HFF-Myc (cell line): ENCODE data around the gene AP3S2.

Experiments
- DNase-seq: peaks from one replicate; pipeline ENCODE4 v3.0.0-alpha.2; 2011; ENCODE audit warnings: low read depth; ENCODE audit errors: extremely low read depth
- H3K4me3 ChIP-seq: replicated peaks from 2 replicates; pipeline ENCODE4 v1.5.1; 2011; ENCODE audit warnings: low read depth, mild to moderate bottlenecking, control low read depth, low read length
- CTCF ChIP-seq: IDR thresholded peaks from 2 replicates; pipeline ENCODE4 v1.5.1; 2012; ENCODE audit warnings: mild to moderate bottlenecking, low read depth, low read length, control low read depth; ENCODE audit errors: missing control alignments

Gene AP3S2

DNA sequence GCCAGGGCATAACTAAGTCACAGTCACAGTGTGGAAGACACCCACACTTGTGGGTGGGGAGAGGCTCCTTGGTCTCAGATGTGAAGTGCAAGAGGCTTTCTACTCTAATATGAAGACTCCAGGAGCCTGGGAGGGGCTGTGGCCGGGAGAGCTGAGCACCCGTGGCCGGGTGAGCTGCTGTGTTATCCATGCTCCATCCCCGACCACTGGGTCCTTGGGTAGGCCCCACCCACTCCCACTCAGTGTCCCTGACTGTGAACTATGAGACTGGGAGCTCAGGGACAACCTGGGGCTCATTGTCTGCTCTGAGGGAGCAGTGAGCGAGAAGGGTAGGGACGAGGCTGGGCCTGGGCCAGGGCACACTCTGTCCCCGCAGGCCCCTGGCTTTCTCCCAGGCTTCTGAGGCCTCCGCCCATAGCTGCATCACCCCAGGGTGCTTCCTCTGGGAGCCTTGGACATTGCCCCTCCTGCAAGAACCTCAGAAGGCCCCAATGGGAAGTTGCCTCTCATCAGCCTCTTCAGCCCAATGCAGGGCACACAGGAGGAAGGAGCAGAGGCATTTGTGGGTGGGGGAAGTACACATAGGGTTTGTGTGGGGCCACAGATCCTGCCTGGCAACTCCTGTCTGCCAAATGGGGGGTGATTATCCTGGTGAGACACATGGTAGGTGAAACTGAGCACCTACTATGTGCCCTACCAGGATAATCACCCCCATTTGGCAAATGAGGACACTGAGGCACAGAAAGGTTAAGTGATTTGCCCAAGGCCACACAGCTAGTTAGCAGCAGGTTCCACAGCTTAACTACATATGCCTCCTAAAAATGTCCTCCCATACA, 81.6 kb downstream of the AP3S2 start:
- no peak for TF ChIP-seq CTCF
- DNase-seq, result no peak
- peak overlapping the region; percentile 91 for H3K4me3 ChIP-seq

- TF ChIP-seq CTCF, result no peak
- DNase-seq, result no peak
- H3K4me3 ChIP-seq, result no peak overlapping the region
These were observed 83.0 kb downstream of the AP3S2 start for GRCh38 chr15:89810837-89811236.

GRCh38 chr15:89809787-89810148, 84.0 kb downstream of the AP3S2 start:
- no peak for TF ChIP-seq CTCF
- no peak overlapping the region for H3K4me3 ChIP-seq
- no peak for DNase-seq

DNA sequence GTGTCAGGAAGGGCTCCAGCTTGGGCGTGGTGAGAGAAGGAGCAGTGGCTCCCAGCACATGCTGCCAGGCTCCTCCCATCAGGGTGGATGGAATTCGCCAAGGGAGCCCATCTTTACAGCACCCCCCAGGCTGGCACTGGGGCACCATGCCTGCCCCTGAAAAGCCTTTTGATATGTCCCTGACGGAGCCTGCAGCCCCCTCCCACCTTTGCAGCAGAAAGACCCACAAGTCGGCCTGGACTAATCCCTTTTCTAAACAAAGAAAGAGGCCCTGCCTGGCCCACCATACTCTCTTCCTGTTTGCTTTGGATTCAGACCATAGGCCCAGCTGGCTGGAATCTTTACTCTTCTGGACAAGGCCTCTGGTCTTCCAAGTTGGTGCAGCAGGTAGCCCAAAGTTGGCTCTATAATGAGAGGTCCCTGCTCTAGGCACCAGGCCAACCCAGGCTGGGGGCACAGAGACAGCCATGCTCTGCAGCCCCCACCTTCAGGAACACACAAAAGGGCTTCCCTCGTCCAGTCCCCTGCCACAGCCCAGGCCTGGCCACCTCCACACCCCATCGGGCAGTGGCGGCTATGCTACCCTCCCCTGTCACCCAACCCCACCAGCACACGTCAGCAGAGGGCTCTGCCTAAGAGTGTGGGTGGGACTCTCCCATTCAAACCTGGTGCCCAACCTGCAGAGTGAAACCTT, 84.6 kb downstream of the AP3S2 start:
- DNase-seq, result no peak
- H3K4me3 ChIP-seq, result no peak overlapping the region
- TF ChIP-seq CTCF, result no peak

DNA sequence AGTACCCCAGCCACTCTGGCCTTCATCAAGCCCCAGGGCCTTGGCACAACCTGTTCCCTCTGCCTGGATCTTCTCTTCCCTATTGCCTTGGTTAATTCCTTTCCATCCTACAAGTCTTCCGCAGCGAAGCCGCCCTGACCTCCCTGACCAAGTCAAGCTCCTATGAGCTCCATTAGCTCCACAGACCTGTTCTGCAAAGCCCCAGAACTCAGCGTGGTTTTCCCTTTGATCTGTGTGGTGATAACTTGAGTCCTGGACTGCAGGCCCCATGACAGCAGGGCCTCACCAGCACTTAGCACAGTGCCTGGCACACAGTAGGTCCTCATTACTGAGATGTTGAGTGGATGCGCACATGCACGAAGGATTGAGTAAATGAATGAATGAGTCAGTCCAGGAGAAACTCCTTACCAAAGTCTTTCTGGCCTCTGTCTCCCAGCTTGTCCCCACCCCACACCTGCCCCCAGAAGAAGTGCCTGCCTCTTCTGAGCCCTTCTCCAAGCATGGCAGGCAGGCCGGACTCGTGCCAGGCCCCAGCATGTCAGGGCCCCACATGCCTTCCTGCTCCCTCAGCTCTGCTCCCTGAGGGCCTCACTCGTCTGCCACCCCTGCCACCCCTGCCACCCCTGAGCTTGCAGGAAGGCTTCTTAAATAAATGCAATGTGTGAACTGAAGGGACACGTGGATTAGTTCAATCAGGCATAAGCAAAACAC, 85.5 kb downstream of the AP3S2 start:
- no peak overlapping the region for H3K4me3 ChIP-seq
- no peak for TF ChIP-seq CTCF
- DNase-seq, result no peak

DNA sequence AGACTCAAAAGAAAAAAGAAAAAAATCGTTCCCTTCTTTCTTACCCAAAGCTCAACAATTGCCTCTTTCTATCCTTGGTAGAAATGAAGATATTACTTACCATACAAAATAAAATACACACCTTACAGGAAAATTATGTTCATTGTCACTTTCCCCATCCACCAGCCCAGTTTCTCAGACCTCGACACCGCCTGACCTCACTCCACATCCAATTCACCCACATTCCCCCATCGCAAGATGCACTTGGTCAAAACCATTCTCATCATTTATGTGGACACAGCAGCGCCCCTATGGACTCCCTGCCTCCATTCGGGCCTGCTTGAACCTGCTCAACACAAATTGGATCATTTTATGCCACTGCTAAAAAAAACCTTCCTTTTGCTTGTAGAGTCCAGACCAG, 86.1 kb downstream of the AP3S2 start:
- no peak for TF ChIP-seq CTCF
- DNase-seq, result no peak
- no peak overlapping the region for H3K4me3 ChIP-seq
